ENCODE data around the gene ANKRD26. TPM values are rescaled to one million over a fixed set of nuclear protein-coding genes. Genes with fewer than 3 reads are reported as not detected.

ANKRD26 gene
- total RNA-seq, 4 donors from 2014 or later: 5.9 to 46.0 (median 21.8) TPM

- WGBS, 2 donors (ENCODE audit: low coverage in 1 of 2): 95% methylated on average over 5 of the region's 5 CpGs; no CpG with 5 or more reads in 1 of the 2 donors
- in situ Hi-C loops (cut with MboI; ENCODE audit: low pct_ligation_motif_present in 1 of 4, low pct_unique_long_range_greater_than_20kb in 1 of 4, low sequenced_read_pairs in 3 of 4): no loop called here
- DNase-seq: no peak
- TF ChIP-seq POLR2AphosphoS5 (IDR thresholded peaks at IDR 0.05) (no peak), EP300 (IDR thresholded peaks at IDR 0.05; ENCODE audit: low read depth) (no peak), CTCF (IDR thresholded peaks at IDR 0.05) (no peak), POLR2A (IDR thresholded peaks at IDR 0.05) (no peak)
- intact Hi-C loops (cut with DNase I; ENCODE audit: low total_unique reads): no loop called here
- no peaks in the 10 kb centered on the region for H3K27me3 ChIP-seq
- H3K4me1 ChIP-seq: no peaks in the 10 kb centered on the region
- H3K9me3 ChIP-seq: no peaks in the 10 kb centered on the region
- H3K36me3 ChIP-seq: peaks cover 0 to 11% (median 5%) of the 10 kb centered on the region in 4 donors
- no peak overlapping the region for H3K27ac ChIP-seq
- H3K4me3 ChIP-seq: no peak overlapping the region
Observed at GRCh38 chr10:27038168-27038567, 62.1 kb downstream of the ANKRD26 start.

GRCh38 chr10:27035163-27035562 lies 65.1 kb downstream of the ANKRD26 start:
- Histone ChIP-seq H3K9me3 (no peaks in the 10 kb centered on the region), H3K36me3 (peaks cover 0 to 9% (median 4%) of the 10 kb centered on the region in 4 donors), H3K27me3 (no peaks in the 10 kb centered on the region), H3K4me3 (no peak overlapping the region), H3K4me1 (no peaks in the 10 kb centered on the region), H3K27ac (no peak overlapping the region)
- in situ Hi-C loops (cut with MboI; ENCODE audit: low pct_ligation_motif_present in 1 of 4, low pct_unique_long_range_greater_than_20kb in 1 of 4, low sequenced_read_pairs in 3 of 4): no loop called here
- WGBS, 2 donors (ENCODE audit: low coverage in 1 of 2): 86 to 89% methylated on average over 5 of the region's 5 CpGs
- intact Hi-C loops (cut with DNase I; ENCODE audit: low total_unique reads): no loop called here
- TF ChIP-seq POLR2A (IDR thresholded peaks at IDR 0.05): no peak
- no peak for TF ChIP-seq POLR2AphosphoS5 (IDR thresholded peaks at IDR 0.05)
- no peak for TF ChIP-seq CTCF (IDR thresholded peaks at IDR 0.05)
- no peak for TF ChIP-seq EP300 (IDR thresholded peaks at IDR 0.05; ENCODE audit: low read depth)
- DNase-seq: no peak

- in situ Hi-C loops (cut with MboI; ENCODE audit: low pct_ligation_motif_present in 1 of 4, low pct_unique_long_range_greater_than_20kb in 1 of 4, low sequenced_read_pairs in 3 of 4) (no loop called here), intact Hi-C loops (cut with DNase I; ENCODE audit: low total_unique reads) (no loop called here)
- Histone ChIP-seq H3K4me1 (no peaks in the 10 kb centered on the region), H3K9me3 (no peaks in the 10 kb centered on the region), H3K27ac (no peak overlapping the region), H3K27me3 (no peaks in the 10 kb centered on the region), H3K4me3 (no peak overlapping the region), H3K36me3 (peaks cover 0 to 3% (median 0%) of the 10 kb centered on the region in 4 donors)
- no peak for DNase-seq
- TF ChIP-seq POLR2A (IDR thresholded peaks at IDR 0.05): no peak
- no peak for TF ChIP-seq POLR2AphosphoS5 (IDR thresholded peaks at IDR 0.05)
- TF ChIP-seq CTCF (IDR thresholded peaks at IDR 0.05): no peak
- no peak for TF ChIP-seq EP300 (IDR thresholded peaks at IDR 0.05; ENCODE audit: low read depth)
- 33 to 78% methylated on average over 1 to 2 of the region's 2 CpGs for WGBS, 2 donors (ENCODE audit: low coverage in 1 of 2)
Observed at GRCh38 chr10:27030060-27030459, 70.2 kb downstream of the ANKRD26 start.

- DNase-seq: no peak
- 88 to 94% methylated on average over 2 of the region's 2 CpGs for WGBS, 2 donors (ENCODE audit: low coverage in 1 of 2)
- no peaks in the 10 kb centered on the region for H3K4me1 ChIP-seq
- no peak overlapping the region for H3K27ac ChIP-seq
- no peak overlapping the region for H3K4me3 ChIP-seq
- H3K27me3 ChIP-seq: no peaks in the 10 kb centered on the region
- TF ChIP-seq POLR2A (IDR thresholded peaks at IDR 0.05): no peak
- no peak for TF ChIP-seq POLR2AphosphoS5 (IDR thresholded peaks at IDR 0.05)
- TF ChIP-seq EP300 (IDR thresholded peaks at IDR 0.05; ENCODE audit: low read depth): no peak
- TF ChIP-seq CTCF (IDR thresholded peaks at IDR 0.05): no peak
- in situ Hi-C loops (cut with MboI; ENCODE audit: low pct_ligation_motif_present in 1 of 4, low pct_unique_long_range_greater_than_20kb in 1 of 4, low sequenced_read_pairs in 3 of 4): no loop called here
- intact Hi-C loops (cut with DNase I; ENCODE audit: low total_unique reads): no loop called here
- H3K36me3 ChIP-seq: peaks cover 0 to 11% (median 3%) of the 10 kb centered on the region in 4 donors
- H3K9me3 ChIP-seq: no peaks in the 10 kb centered on the region
Observed at GRCh38 chr10:27022048-27022447, 78.2 kb downstream of the ANKRD26 start.
